HuH-7 (cell line): Measurements from ENCODE around the gene VWA8.
"Not testable (repeated sequence)": the region's sequence is repeated elsewhere in the genome, so short reads cannot be mapped to it uniquely, and the experiment has no call there.

Source experiments
- DNase-seq: peaks from one replicate; pipeline ENCODE4 v3.0.0; 2011; ENCODE audit warnings: low spot score

VWA8 gene

GRCh38 chr13:41557719-41558118 is 403.2 kb downstream of the VWA8 start:
- no peak for DNase-seq

GRCh38 chr13:41554626-41555386 is 406.1 kb downstream of the VWA8 start:
- no peak for DNase-seq

GRCh38 chr13:41554180-41554579 is 406.7 kb downstream of the VWA8 start:
- no peak for DNase-seq

GRCh38 chr13:41552031-41552430 is 408.9 kb downstream of the VWA8 start:
- no peak for DNase-seq

GRCh38 chr13:41550276-41550675 is 410.6 kb downstream of the VWA8 start:
- no peak for DNase-seq

- no peak for DNase-seq
These were observed 411.4 kb downstream of the VWA8 start for GRCh38 chr13:41549491-41549890.

GRCh38 chr13:41548910-41549309 is 412.0 kb downstream of the VWA8 start:
- DNase-seq = no peak

- no peak for DNase-seq
These were observed 412.9 kb downstream of the VWA8 start for GRCh38 chr13:41548031-41548430.

GRCh38 chr13:41547251-41548000 is 413.5 kb downstream of the VWA8 start:
- DNase-seq = no peak

- DNase-seq = no peak
These were observed 414.3 kb downstream of the VWA8 start for GRCh38 chr13:41546372-41547190.

GRCh38 chr13:41545432-41545707 is 415.5 kb downstream of the VWA8 start:
- no peak for DNase-seq

GRCh38 chr13:41543664-41544300 is 417.1 kb downstream of the VWA8 start:
- no peak for DNase-seq

- DNase-seq = not testable (repeated sequence)
These were observed 418.1 kb downstream of the VWA8 start for GRCh38 chr13:41542799-41543198.

GRCh38 chr13:41542281-41542680 is 418.6 kb downstream of the VWA8 start:
- no peak for DNase-seq

GRCh38 chr13:41541142-41541938 is 419.6 kb downstream of the VWA8 start:
- no peak for DNase-seq

- not testable (repeated sequence) for DNase-seq
These were observed 420.7 kb downstream of the VWA8 start for GRCh38 chr13:41540240-41540639.

GRCh38 chr13:41533266-41534052 is 427.4 kb downstream of the VWA8 start:
- no peak for DNase-seq

- DNase-seq = no peak
These were observed 432.9 kb downstream of the VWA8 start for GRCh38 chr13:41528021-41528420.

GRCh38 chr13:41520660-41521630 is 440.0 kb downstream of the VWA8 start:
- DNase-seq = no peak
